Esophagus mucosa (tissue), 1 donor: ENCODE data around the gene PMPCA. TPM values are rescaled to one million over a fixed set of nuclear protein-coding genes. Genes with fewer than 3 reads are reported as not detected.
A peak's percentile ranks its signal among the peaks of the same experiment; 100 is the strongest.

Experiments used
- ATAC-seq: fragments of 200-7000 bp; cut with Tn5 transposase; one replicate; pipeline ENCODE4 v1.9.1; 2020
- total RNA-seq: library from RNA; stranded (reverse); gene quantifications from one replicate; pipeline ENCODE4 v1.2.4, GENCODE V29; 2023
- donor health status: DM: yes; HTN: yes; CAD: no.

The PMPCA gene
- total RNA-seq, 1 donor from 2014 or later: 29.4 TPM

DNA sequence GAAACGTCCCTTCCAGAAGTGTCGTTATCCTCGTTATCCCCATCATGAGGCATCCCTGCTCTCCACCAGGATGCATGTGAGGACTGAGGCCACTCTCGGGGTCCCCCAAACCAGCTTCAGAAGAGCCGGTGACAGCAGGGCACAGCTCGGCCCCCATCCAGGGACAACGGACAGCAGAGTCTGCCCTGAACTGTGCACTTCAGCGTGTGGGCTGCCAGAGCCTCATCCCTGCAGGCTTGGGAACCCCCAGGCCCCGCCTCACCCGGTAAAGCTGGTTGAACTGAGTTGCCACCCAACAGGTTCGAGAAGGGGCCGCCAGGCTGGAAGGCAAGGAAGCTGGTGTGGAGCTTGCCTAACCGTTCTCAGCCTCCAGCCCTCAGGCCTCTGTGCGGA, 36.3 kb upstream of the PMPCA start:
- peak; percentile 2 for ATAC-seq

GRCh38 chr9:136375096-136375495, 35.4 kb upstream of the PMPCA start:
- ATAC-seq: no peak

DNA sequence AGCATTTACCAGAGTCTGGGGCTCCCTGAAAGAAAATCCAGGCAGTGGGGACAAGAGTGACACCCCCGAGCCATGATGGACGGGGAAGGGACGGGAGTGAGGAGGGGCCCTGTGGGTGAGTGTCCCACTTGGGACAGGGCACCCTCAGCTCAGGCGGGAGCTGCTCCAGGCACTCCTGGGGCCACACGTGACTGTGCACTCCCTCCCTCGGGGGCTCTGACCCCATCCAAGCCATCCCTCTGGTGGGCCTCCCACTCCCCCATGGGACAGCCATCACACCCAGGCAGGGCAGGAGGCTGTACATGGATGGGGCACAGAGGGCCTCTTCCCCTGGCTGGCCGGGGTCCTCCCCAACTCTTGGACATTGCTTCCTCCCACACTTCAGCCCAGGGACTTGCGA, 34.0 kb upstream of the PMPCA start:
- ATAC-seq: no peak

- no peak for ATAC-seq
These were observed 32.9 kb upstream of the PMPCA start for GRCh38 chr9:136377341-136378169.

DNA sequence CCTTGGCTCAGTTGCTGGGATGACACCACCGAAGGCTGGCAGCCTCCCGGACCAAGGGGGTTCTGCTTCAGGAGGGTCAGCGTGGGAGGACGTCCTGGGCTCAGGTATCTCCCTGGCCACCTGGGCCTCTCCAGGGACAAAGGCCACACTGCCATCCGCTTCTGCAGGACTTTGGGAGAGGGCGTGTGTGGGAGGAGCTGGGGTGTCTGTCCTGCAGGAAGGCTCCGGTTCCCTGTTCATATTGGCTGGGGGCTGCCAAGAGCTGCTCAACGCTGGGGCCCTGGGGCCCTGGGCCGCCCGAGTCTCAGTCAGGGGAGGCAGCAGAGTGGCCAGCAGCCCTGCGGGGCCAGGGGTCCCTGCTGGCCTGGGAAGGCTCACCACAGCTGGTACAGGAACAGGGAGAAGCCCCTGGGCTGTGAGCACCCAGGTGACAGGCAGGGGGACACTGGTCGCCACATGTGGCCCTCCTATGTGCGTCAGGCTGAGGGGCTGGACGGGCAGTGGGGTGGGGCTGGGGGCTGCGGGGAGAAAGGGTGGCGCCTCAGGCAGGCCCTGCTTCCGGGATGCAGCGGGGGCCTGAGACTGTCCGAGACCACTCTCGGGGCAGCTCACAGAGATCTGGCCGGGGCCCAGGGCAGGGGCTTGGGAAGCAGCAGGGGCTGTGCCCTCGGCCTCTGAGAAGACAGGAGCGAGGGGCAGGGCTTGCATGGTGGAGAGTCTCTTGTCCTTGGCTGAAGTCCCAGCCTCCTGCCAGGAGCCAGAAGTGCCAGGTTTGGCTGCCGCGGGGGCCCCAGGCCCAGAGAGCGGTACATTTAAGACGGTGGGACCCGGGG, 32.1 kb upstream of the PMPCA start:
- no peak for ATAC-seq

DNA sequence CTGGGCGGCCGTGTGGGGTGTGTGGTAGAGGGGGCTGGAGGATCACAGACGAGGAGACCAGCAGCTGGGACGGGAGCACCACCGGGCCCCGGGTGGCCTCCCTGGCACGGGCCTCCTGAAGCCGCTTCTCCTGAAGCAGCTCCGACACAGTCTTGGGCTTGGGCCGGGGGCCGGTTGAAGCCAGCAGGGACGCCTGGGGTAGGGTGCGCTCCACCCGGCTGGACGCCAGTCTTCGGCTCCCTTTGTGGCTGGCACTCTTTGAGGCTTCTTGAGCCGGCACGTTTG, 31.5 kb upstream of the PMPCA start:
- no peak for ATAC-seq

GRCh38 chr9:136379401-136379800, 31.1 kb upstream of the PMPCA start:
- no peak for ATAC-seq

DNA sequence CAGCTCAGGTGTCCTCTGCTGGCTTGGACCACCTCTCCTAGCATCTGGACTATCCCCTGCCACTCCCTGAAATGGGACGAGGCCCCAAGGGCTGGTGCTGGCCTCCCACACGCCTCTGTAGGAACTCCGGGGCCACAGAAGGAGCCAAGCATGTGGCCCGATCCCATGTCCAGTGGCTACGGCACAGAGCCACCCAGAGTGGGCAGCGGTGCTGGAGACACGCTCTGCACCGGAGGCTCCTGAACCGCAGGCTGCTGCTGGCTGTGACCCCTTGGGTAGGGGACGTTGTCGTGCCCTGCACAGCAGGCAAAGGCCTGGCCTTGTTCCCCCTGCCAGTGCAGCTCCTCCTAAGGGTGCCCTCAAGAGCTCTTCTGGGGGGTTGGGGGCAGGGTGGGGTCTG, 30.6 kb upstream of the PMPCA start:
- ATAC-seq: no peak

DNA sequence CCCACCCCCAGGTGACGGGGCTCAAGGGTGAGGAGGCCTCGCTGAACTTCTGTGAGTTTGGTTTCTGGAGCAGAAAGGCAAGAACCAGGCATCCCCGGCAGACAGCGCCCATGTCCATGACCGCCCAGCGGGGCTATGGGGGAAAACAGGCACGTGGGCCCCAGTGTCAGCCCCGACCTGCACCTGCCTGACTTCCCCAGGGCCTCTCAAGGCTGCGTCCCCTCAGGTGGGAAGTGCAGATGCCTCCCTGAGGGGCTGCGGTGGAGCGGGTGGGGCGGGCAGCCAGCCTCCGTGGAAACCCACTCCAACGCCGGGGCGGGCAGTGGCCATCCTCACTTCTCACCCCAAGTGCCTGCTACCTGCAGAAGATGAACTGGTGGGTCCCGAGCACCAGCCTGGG, 30.1 kb upstream of the PMPCA start:
- ATAC-seq: no peak

DNA sequence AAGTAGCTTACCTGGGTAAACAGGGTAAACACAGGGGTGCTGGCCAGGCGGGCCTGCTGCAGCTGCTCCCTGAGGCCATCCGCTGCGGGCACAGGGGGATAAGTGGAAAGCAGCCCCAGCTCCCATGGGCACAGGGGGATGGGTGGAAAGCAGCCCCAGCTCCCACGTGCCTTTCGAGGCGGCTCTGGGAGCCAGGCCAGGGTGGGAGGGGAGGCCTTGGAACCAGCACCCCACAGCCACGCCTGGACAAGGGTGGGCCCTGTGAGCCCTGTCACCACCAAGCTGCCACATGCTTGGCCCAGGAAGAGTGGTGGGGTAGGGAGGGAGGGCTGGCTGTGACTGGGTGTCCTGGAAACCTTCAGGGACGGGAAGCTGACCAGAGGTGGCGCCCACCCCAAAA, 29.1 kb upstream of the PMPCA start:
- no peak for ATAC-seq

DNA sequence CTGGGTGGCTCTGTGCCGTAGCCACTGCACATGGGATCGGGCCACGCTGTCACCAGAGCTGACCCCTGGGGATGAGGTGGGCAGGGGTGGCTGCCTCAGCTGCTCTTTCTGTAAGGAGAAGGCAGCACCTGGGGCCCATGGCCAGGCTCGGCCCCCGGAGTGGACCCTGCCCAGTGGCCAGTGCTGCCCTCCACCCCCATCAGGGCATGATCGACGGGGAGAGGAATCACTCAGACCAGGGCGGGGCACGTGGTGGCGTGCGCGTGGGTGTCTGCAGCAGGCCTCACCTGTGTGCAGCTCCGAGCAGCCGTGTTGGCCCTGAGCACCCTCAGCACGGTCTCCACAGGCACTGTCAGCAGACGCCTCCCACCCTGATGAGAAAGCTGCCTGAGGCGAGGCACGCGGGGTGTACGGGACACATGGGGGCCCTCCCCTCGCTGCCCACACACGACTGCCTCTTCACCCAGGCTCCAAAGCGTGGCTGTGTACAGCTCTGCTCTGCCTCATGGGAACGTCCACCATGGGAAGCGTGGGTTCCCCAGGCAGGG, 28.4 kb upstream of the PMPCA start:
- no peak for ATAC-seq

- ATAC-seq: no peak
These were observed 27.0 kb upstream of the PMPCA start for GRCh38 chr9:136383436-136383835.

DNA sequence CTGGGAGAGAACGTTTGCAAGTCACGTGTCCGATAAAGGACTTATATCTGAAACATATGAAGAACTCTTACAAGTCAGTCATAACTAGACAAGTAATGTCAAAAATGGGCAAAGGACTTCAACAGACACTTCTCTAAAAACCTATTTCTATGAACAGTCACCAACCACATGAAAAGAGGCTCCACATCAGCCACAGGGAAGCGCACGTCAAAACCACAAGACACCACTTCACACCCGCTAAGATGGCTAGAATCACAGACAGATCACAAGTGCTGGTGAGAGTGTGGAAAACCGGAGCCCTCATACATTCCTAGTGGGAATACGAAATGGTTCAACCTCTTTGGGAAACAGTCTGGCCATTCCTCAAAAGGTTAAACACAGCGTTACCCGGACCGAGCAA, 25.4 kb upstream of the PMPCA start:
- ATAC-seq: no peak

DNA sequence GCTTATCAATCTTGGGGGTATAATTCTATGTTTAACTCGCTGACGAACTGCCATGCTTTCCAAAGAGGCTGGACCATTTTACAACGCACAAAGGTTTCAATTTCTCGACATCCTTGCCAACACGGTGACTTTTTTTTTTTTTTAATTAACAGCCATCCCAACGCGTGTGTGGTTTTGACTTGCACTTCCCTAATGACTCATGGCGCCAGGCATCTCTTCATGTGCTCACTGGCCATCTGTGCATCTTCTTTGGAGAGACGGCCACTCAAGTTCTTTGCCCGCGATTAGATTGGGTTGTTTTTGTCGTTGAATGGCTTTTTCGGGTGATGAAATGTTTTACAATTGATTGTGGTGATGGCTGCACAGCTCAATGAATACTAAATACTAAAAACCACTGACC, 24.4 kb upstream of the PMPCA start:
- no peak for ATAC-seq

GRCh38 chr9:136387217-136387616, 23.2 kb upstream of the PMPCA start:
- ATAC-seq: no peak

- no peak for ATAC-seq
These were observed 21.1 kb upstream of the PMPCA start for GRCh38 chr9:136389396-136389795.

DNA sequence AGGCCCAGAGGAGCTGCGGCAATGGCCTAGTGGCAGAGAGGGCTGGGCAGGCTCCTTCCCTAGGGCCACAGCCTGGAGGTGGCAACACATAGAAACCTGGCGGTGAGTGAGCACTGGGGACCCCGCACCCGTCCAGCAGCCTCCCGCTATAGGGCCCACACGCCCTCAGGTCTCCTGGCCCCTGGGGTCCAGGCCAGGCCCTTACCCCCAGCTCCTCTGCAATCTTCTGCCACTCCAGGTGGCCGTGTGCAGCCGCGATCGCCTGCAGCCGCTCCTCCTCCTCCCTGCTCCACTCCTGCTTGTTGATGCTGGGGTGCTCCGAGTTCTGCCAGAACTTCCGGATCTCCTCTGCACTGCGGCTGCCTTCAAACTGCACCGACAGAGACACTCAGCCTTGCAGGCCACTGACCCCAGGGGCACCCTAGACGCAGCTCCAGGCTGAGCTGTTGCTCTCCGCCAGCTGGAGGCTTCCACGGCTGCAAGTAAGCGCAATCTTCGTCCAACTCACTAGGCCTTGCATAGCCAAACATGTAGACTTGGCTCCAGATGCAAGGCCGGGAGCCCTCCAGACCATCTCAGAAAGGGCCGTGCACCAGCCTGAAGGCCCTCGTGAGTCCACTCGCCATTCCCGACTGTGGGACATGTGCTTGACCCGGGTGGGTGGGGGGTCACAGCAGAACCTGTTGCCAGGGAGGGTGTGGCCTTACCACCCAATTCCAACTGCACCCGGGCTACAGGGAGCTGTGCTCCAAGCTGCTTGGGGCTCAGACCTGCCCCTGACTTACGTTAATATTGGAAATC, 18.5 kb upstream of the PMPCA start:
- ATAC-seq: no peak

DNA sequence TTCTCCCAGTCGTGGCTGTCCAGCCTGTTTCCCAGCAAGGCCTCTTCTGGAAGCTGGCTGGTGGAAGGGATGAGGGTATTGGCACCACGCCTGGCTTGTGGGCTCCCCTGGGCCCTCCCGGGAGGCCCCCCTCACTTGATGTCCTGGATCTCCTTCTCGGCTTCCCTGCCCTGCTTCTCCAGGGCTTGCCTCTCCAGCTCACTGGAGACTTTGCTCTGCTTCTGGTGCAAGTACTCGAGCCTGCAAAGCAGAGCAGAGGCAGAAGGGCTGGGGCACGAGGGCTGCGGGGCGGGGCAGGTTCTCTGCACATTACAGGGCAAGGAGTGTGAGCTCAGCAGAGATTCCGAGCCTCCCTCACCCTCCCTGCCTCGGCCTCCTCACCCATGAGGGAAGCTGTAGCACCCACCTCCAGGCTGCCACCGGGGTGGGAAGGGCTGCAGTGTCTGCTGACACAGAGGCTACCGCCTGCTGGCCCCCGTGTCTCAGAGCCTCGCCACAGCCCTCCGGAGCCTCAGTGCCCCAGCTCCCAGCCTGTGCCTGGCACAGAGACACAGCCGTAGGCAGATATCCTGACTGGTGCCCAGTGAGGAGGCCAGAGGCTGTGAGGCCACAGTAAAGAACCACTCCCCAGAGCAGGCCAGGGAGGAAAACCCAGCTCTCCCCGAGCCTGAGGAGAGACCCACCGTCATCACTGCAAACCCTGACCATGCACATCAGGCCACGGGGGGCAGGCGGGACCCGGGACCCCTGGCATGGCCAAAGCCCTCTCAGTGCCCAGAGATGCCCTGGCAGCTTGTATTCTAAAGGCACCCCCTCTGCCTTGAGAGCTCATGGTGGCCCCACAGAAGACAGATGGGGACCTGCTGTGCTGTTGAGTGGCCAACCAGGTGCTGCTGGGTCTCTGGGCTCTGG, 17.7 kb upstream of the PMPCA start:
- ATAC-seq: no peak

- no peak for ATAC-seq
These were observed 16.9 kb upstream of the PMPCA start for GRCh38 chr9:136393531-136393930.

DNA sequence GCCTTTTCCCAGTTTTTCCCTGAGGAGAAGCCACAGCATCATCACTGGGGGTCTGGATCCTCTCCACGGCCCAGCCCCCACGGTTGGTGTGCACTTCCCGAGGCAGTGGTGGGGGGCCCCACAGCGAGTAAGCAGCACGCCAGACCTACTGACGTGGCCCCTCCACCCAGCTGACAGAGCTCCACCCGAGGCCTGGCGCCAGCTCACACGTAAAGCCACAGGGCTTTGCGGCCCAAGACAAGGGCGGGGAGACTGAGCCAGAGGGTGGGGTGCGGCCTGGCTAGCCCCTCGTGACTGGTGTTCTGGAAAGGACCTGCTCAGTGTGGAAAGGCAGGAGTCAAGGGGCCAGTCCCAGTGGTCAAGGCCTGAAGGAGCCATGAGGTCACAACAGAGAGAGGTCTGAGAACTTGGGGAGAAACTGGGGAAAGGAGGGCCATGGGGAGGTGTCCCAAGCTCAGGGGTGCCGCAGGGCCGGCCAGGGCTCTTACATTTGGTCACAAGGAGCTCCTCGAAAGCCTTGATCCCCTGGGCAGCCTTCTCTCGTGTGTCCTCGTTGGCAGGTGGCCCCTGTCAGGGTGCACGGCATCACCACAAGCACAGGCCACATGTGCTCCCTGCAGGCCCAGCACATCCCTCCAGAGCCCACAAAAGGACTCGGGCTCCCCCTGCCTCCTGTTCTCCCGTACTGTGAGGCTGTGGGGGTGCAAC, 16.0 kb upstream of the PMPCA start:
- no peak for ATAC-seq

GRCh38 chr9:136395020-136395340, 15.5 kb upstream of the PMPCA start:
- no peak for ATAC-seq
